Measurements from ENCODE around the gene ABCD1. TPM values are rescaled to one million over a fixed set of nuclear protein-coding genes. Genes with fewer than 3 reads are reported as not detected.

ABCD1 gene
- total RNA-seq, 1 donor from 2014 or later = 7.7 TPM

- H3K4me3 Mint-ChIP-seq = no peak overlapping the region
- intact Hi-C loops (cut with micrococcal nuclease) = no loop called here
- peaks cover 2% of the 10 kb centered on the region for H3K27me3 Mint-ChIP-seq
- H3K9me3 Mint-ChIP-seq = no peaks in the 10 kb centered on the region
- H3K27ac Mint-ChIP-seq = no peak overlapping the region
- H3K36me3 Mint-ChIP-seq (ENCODE audit: low read depth) = no peaks in the 10 kb centered on the region
- DNase-seq = no peak
- peaks cover 6% of the 10 kb centered on the region for H3K4me1 Mint-ChIP-seq
Observed at GRCh38 chrX:153762626-153763173, 38.0 kb downstream of the ABCD1 start.

- Mint-ChIP-seq H3K27ac (no peak overlapping the region), H3K4me3 (no peak overlapping the region), H3K27me3 (no peaks in the 10 kb centered on the region), H3K36me3 (ENCODE audit: low read depth) (no peaks in the 10 kb centered on the region), H3K4me1 (peaks cover 6% of the 10 kb centered on the region), H3K9me3 (no peaks in the 10 kb centered on the region)
- DNase-seq = no peak
- intact Hi-C loops (cut with micrococcal nuclease) = no loop called here
Observed at GRCh38 chrX:153763298-153763932, 38.8 kb downstream of the ABCD1 start.

GRCh38 chrX:153763989-153764755 lies 39.5 kb downstream of the ABCD1 start, which contains the start of gene PLXNB3:
PLXNB3 (plus strand) TSS chrX:153764249; CDS start chrX:153765536, 1,287 bp downstream.
- no peaks in the 10 kb centered on the region for H3K27me3 Mint-ChIP-seq
- H3K36me3 Mint-ChIP-seq (ENCODE audit: low read depth) = no peaks in the 10 kb centered on the region
- no peak within 1 kb of the TSS for H3K4me3 Mint-ChIP-seq
- peaks cover 6% of the 10 kb centered on the region for H3K4me1 Mint-ChIP-seq
- DNase-seq = peak; percentile 92
- intact Hi-C loops (cut with micrococcal nuclease) = loop anchor here (1.0 kb wide), 2 partner anchors 160 to 189 kb away; no protein-coding TSS in a partner anchor
- no peak within 1 kb of the TSS for H3K27ac Mint-ChIP-seq
- no peaks in the 10 kb centered on the region for H3K9me3 Mint-ChIP-seq

- Mint-ChIP-seq H3K36me3 (ENCODE audit: low read depth) (no peaks in the 10 kb centered on the region), H3K9me3 (no peaks in the 10 kb centered on the region), H3K4me1 (peaks cover 6% of the 10 kb centered on the region), H3K27me3 (no peaks in the 10 kb centered on the region), H3K4me3 (no peak overlapping the region), H3K27ac (no peak overlapping the region)
- intact Hi-C loops (cut with micrococcal nuclease) = loop anchor here (1.0 kb wide), 2 partner anchors 160 to 189 kb away; no protein-coding TSS in a partner anchor
- DNase-seq = no peak
Observed at GRCh38 chrX:153764786-153765137, 40.1 kb downstream of the ABCD1 start.

- no peak for DNase-seq
- no peak overlapping the region for H3K27ac Mint-ChIP-seq
- intact Hi-C loops (cut with micrococcal nuclease) = no loop called here
- peaks cover 6% of the 10 kb centered on the region for H3K4me1 Mint-ChIP-seq
- no peak overlapping the region for H3K4me3 Mint-ChIP-seq
- no peaks in the 10 kb centered on the region for H3K9me3 Mint-ChIP-seq
- H3K36me3 Mint-ChIP-seq (ENCODE audit: low read depth) = no peaks in the 10 kb centered on the region
- no peaks in the 10 kb centered on the region for H3K27me3 Mint-ChIP-seq
Observed at GRCh38 chrX:153765138-153766079, 40.8 kb downstream of the ABCD1 start.

- H3K27ac Mint-ChIP-seq = peak overlapping the region; percentile 22
- DNase-seq = no peak
Observed at GRCh38 chrX:153766098-153766817, 41.6 kb downstream of the ABCD1 start.

GRCh38 chrX:153766871-153767673 lies 42.4 kb downstream of the ABCD1 start:
- peak overlapping the region; percentile 24 for H3K27ac Mint-ChIP-seq
- DNase-seq = no peak
- H3K27me3 Mint-ChIP-seq = no peaks in the 10 kb centered on the region
- H3K9me3 Mint-ChIP-seq = no peaks in the 10 kb centered on the region
- peaks cover 6% of the 10 kb centered on the region for H3K4me1 Mint-ChIP-seq
- no peak overlapping the region for H3K4me3 Mint-ChIP-seq
- H3K36me3 Mint-ChIP-seq (ENCODE audit: low read depth) = no peaks in the 10 kb centered on the region
- intact Hi-C loops (cut with micrococcal nuclease) = no loop called here

More at GRCh38 chrX:153766098-153766817, 41.6 kb downstream of the ABCD1 start:
- Mint-ChIP-seq H3K9me3 (no peaks in the 10 kb centered on the region), H3K4me1 (peaks cover 6% of the 10 kb centered on the region), H3K4me3 (no peak overlapping the region), H3K27me3 (no peaks in the 10 kb centered on the region), H3K36me3 (ENCODE audit: low read depth) (no peaks in the 10 kb centered on the region)
- intact Hi-C loops (cut with micrococcal nuclease) = no loop called here

- no peak for DNase-seq
- no peak overlapping the region for H3K27ac Mint-ChIP-seq
- H3K4me3 Mint-ChIP-seq = no peak overlapping the region
- H3K9me3 Mint-ChIP-seq = no peaks in the 10 kb centered on the region
- peaks cover 6% of the 10 kb centered on the region for H3K4me1 Mint-ChIP-seq
- no peaks in the 10 kb centered on the region for H3K27me3 Mint-ChIP-seq
- intact Hi-C loops (cut with micrococcal nuclease) = no loop called here
- H3K36me3 Mint-ChIP-seq (ENCODE audit: low read depth) = no peaks in the 10 kb centered on the region
Observed at GRCh38 chrX:153767674-153768055, 43.0 kb downstream of the ABCD1 start.

- H3K27ac Mint-ChIP-seq = no peak overlapping the region
Observed at GRCh38 chrX:153768311-153769157, 43.9 kb downstream of the ABCD1 start.

GRCh38 chrX:153769158-153769864 lies 44.7 kb downstream of the ABCD1 start:
- no peak for DNase-seq
- Mint-ChIP-seq H3K4me3 (no peak overlapping the region), H3K27ac (no peak overlapping the region), H3K4me1 (peaks cover 2% of the 10 kb centered on the region), H3K9me3 (no peaks in the 10 kb centered on the region), H3K27me3 (no peaks in the 10 kb centered on the region), H3K36me3 (ENCODE audit: low read depth) (no peaks in the 10 kb centered on the region)
- intact Hi-C loops (cut with micrococcal nuclease) = no loop called here

More at GRCh38 chrX:153768311-153769157, 43.9 kb downstream of the ABCD1 start:
- intact Hi-C loops (cut with micrococcal nuclease) = no loop called here
- H3K4me1 Mint-ChIP-seq = peaks cover 6% of the 10 kb centered on the region
- no peak for DNase-seq
- H3K36me3 Mint-ChIP-seq (ENCODE audit: low read depth) = no peaks in the 10 kb centered on the region
- H3K4me3 Mint-ChIP-seq = no peak overlapping the region
- no peaks in the 10 kb centered on the region for H3K27me3 Mint-ChIP-seq
- H3K9me3 Mint-ChIP-seq = no peaks in the 10 kb centered on the region

GRCh38 chrX:153769865-153770600 lies 45.4 kb downstream of the ABCD1 start:
- Mint-ChIP-seq H3K36me3 (ENCODE audit: low read depth) (no peaks in the 10 kb centered on the region), H3K4me1 (peaks cover 2% of the 10 kb centered on the region), H3K27ac (no peak overlapping the region), H3K27me3 (no peaks in the 10 kb centered on the region), H3K4me3 (no peak overlapping the region), H3K9me3 (no peaks in the 10 kb centered on the region)
- DNase-seq = no peak
- intact Hi-C loops (cut with micrococcal nuclease) = no loop called here

Measured in activated CD4-positive, alpha-beta T cell treated with anti-CD3 and anti-CD28 coated beads, Interleukin-2, amount 10 ng/mL, durations not matched to agents 24 days and 14 days (primary cell).